Mesenchymal stem cell (in vitro differentiated cells and primary cell): ENCODE data around the gene SSU72.

Experiments used
- DNase-seq: peaks from one replicate; pipeline ENCODE4 v3.0.0-alpha.2; 2013
- H2AFZ ChIP-seq: one replicate; pipeline ENCODE4 v1.6.1; 2013; ENCODE audit warnings: low read depth, mild to moderate bottlenecking, control low read depth, inconsistent platforms, low read length, moderate library complexity
- H2AK5ac ChIP-seq: 2 replicates; pipeline ENCODE4 v1.6.1; 2013; ENCODE audit warnings: low read length, moderate library complexity, mild to moderate bottlenecking, inconsistent platforms; ENCODE audit not compliant: severe bottlenecking
- H2BK120ac ChIP-seq: one replicate; pipeline ENCODE4 v1.6.1; 2013; ENCODE audit warnings: low read depth, mild to moderate bottlenecking, inconsistent platforms, low read length, moderate library complexity
- H2BK12ac ChIP-seq, 2 experiments: one replicate each; pipeline ENCODE4 v1.6.1; 2013; ENCODE audit warnings: inconsistent platforms in 2 of 2, low read length in 2 of 2, mild to moderate bottlenecking in 2 of 2, moderate library complexity in 2 of 2, control low read depth in 1 of 2
- H2BK15ac ChIP-seq: one replicate; pipeline ENCODE4 v1.6.1; 2013; ENCODE audit warnings: mild to moderate bottlenecking, low read depth, inconsistent platforms; ENCODE audit not compliant: poor library complexity, severe bottlenecking
- H2BK5ac ChIP-seq: 2 replicates; pipeline ENCODE4 v1.6.1; 2013; ENCODE audit warnings: low read depth, mild to moderate bottlenecking, low read length, control low read depth, inconsistent platforms; ENCODE audit not compliant: poor library complexity, severe bottlenecking
- H3K14ac ChIP-seq, 2 experiments: one replicate each; pipeline ENCODE4 v1.6.1; 2013; ENCODE audit warnings: inconsistent platforms in 2 of 2, low read length in 2 of 2, control low read depth in 1 of 2, mild to moderate bottlenecking in 1 of 2, moderate library complexity in 1 of 2
- H3K18ac ChIP-seq, 2 experiments: one replicate each; pipeline ENCODE4 v1.6.1; 2013; ENCODE audit warnings: inconsistent platforms in 2 of 2, low read length in 2 of 2, control low read depth in 1 of 2, low read depth in 1 of 2, mild to moderate bottlenecking in 1 of 2
- H3K23ac ChIP-seq, 2 experiments: one replicate each; pipeline ENCODE4 v1.6.1; 2013; ENCODE audit warnings: inconsistent platforms in 2 of 2, low read length in 2 of 2, mild to moderate bottlenecking in 2 of 2, moderate library complexity in 2 of 2, control low read depth in 1 of 2
- H3K27ac ChIP-seq: 2 replicates; pipeline ENCODE4 v1.5.1; 2013; ENCODE audit warnings: mild to moderate bottlenecking, moderate library complexity, low read length, control low read depth, inconsistent platforms; ENCODE audit not compliant: poor library complexity, severe bottlenecking
- H3K27me3 ChIP-seq, 2 experiments: 2 replicates each; pipeline versions ENCODE4 v1.6.1 to v1.7.0; 2013; ENCODE audit warnings: low read length in 2 of 2, mild to moderate bottlenecking in 2 of 2, moderate library complexity in 2 of 2, control low read depth in 1 of 2, inconsistent platforms in 1 of 2; ENCODE audit not compliant: control insufficient read depth in 1 of 2, insufficient read depth in 1 of 2
- H3K36me3 ChIP-seq, 2 experiments: 2 replicates each; pipeline versions ENCODE4 v1.6.1 to v1.7.0; 2013; ENCODE audit warnings: low read length in 2 of 2, control low read depth in 1 of 2, inconsistent platforms in 1 of 2, low read depth in 1 of 2, mild to moderate bottlenecking in 1 of 2; ENCODE audit not compliant: insufficient read depth in 2 of 2, control insufficient read depth in 1 of 2
- H3K4ac ChIP-seq, 2 experiments: one replicate each; pipeline ENCODE4 v1.6.1; 2013; ENCODE audit warnings: inconsistent platforms in 2 of 2, low read length in 2 of 2, mild to moderate bottlenecking in 2 of 2, moderate library complexity in 2 of 2, control low read depth in 1 of 2, low read depth in 1 of 2
- H3K4me1 ChIP-seq: 2 replicates; pipeline ENCODE4 v1.6.1; 2013; ENCODE audit warnings: low read depth, low read length, control low read depth; ENCODE audit not compliant: control insufficient read depth, insufficient read depth
- H3K4me2 ChIP-seq: 2 replicates; pipeline ENCODE4 v1.6.1; 2013; ENCODE audit warnings: low read length, mild to moderate bottlenecking, inconsistent platforms; ENCODE audit not compliant: poor library complexity, severe bottlenecking
- H3K4me3 ChIP-seq, 2 experiments: 2 replicates each; pipeline versions ENCODE4 v1.5.1 to v1.7.0; 2013; ENCODE audit warnings: low read length in 2 of 2, mild to moderate bottlenecking in 2 of 2, control low read depth in 1 of 2, low read depth in 1 of 2; ENCODE audit not compliant: insufficient read depth in 1 of 2
- H3K79me1 ChIP-seq: replicated peaks from 2 replicates; pipeline ENCODE4 v1.6.1; 2013; ENCODE audit warnings: mild to moderate bottlenecking, control low read depth, low read length, inconsistent platforms; ENCODE audit not compliant: poor library complexity, severe bottlenecking
- H3K9ac ChIP-seq: 2 replicates; pipeline ENCODE4 v1.7.0; 2013; ENCODE audit warnings: mild to moderate bottlenecking, low read length, moderate library complexity
- H3K9me3 ChIP-seq: 2 replicates; pipeline ENCODE4 v1.7.0; 2013; ENCODE audit warnings: mild to moderate bottlenecking, low read length; ENCODE audit not compliant: control insufficient read depth
- H4K8ac ChIP-seq: one replicate; pipeline ENCODE4 v1.6.1; 2013; ENCODE audit warnings: inconsistent platforms, mild to moderate bottlenecking, low read length, moderate library complexity
- H4K91ac ChIP-seq: one replicate; pipeline ENCODE4 v1.6.1; 2013; ENCODE audit warnings: mild to moderate bottlenecking, low read length, inconsistent platforms
- WGBS: methylation state at CpG from one replicate; pipeline ENCODE4 v1.1.7; 2013; ENCODE audit warnings: mixed read lengths; 5-methylcytosine and 5-hydroxymethylcytosine counted together

The SSU72 gene

GRCh38 chr1:1551524-1552262 is 23.0 kb downstream of the SSU72 start:
- WGBS: 93% methylated on average over 33 of the region's 33 CpGs
- Histone ChIP-seq H3K18ac (no peak overlapping the region), H2BK5ac (no peak overlapping the region), H3K14ac (no peak overlapping the region), H2BK12ac (no peak overlapping the region), H4K8ac (peak overlapping the region; percentile 50), H2BK15ac (no peak overlapping the region), H3K9me3 (no peaks in the 10 kb centered on the region), H3K27ac (no peak overlapping the region), H2BK120ac (no peak overlapping the region), H3K36me3 (peaks cover 9 to 52% of the 10 kb centered on the region in 2 experiments), H3K23ac (no peak overlapping the region), H3K79me1 (peaks cover 37% of the 10 kb centered on the region), H2AFZ (no peak overlapping the region), H3K4me2 (no peak overlapping the region), H3K4me3 (no peak overlapping the region), H3K4ac (no peak overlapping the region), H3K9ac (peak overlapping the region; percentile 64), H3K4me1 (peaks cover 37% of the 10 kb centered on the region), H3K27me3 (no peaks in the 10 kb centered on the region), H4K91ac (peak overlapping the region; percentile 47), H2AK5ac (no peak overlapping the region)
- no peak for DNase-seq

GRCh38 chr1:1550591-1551432 is 23.9 kb downstream of the SSU72 start:
- Histone ChIP-seq H2AFZ (no peak overlapping the region), H3K27ac (no peak overlapping the region)

GRCh38 chr1:1550087-1550486 is 24.6 kb downstream of the SSU72 start:
- no peak for DNase-seq
- H2AK5ac ChIP-seq: no peak overlapping the region
- peak overlapping the region; percentile 64 for H3K9ac ChIP-seq
- H4K8ac ChIP-seq: no peak overlapping the region
- H2BK12ac ChIP-seq: no peak overlapping the region
- H2BK120ac ChIP-seq: no peak overlapping the region
- peaks cover 33% of the 10 kb centered on the region for H3K4me1 ChIP-seq
- H3K36me3 ChIP-seq: peaks cover 2 to 54% of the 10 kb centered on the region in 2 experiments
- H3K18ac ChIP-seq: no peak overlapping the region
- no peak overlapping the region for H2BK5ac ChIP-seq
- no peak overlapping the region for H3K4ac ChIP-seq
- no peak overlapping the region for H3K23ac ChIP-seq
- no peaks in the 10 kb centered on the region for H3K9me3 ChIP-seq
- H3K27me3 ChIP-seq: no peaks in the 10 kb centered on the region
- 97% methylated on average over 5 of the region's 7 CpGs for WGBS
- no peak overlapping the region for H2BK15ac ChIP-seq
- no peak overlapping the region for H2AFZ ChIP-seq
- H3K4me3 ChIP-seq: no peak overlapping the region
- no peak overlapping the region for H3K4me2 ChIP-seq
- H4K91ac ChIP-seq: no peak overlapping the region
- no peak overlapping the region for H3K27ac ChIP-seq
- no peak overlapping the region for H3K14ac ChIP-seq
- peaks cover 37% of the 10 kb centered on the region for H3K79me1 ChIP-seq

More at GRCh38 chr1:1550591-1551432, 23.9 kb downstream of the SSU72 start:
- no peaks in the 10 kb centered on the region for H3K9me3 ChIP-seq
- no peak overlapping the region for H3K4me2 ChIP-seq
- no peak overlapping the region for H3K18ac ChIP-seq
- no peak overlapping the region for H3K14ac ChIP-seq
- no peak overlapping the region for H2AK5ac ChIP-seq
- H2BK12ac ChIP-seq: no peak overlapping the region
- H3K4ac ChIP-seq: no peak overlapping the region
- no peak overlapping the region for H3K23ac ChIP-seq
- H3K4me1 ChIP-seq: peaks cover 35% of the 10 kb centered on the region
- no peak overlapping the region for H2BK120ac ChIP-seq
- 90% methylated on average over 8 of the region's 15 CpGs for WGBS
- peaks cover 6 to 56% of the 10 kb centered on the region in 2 experiments for H3K36me3 ChIP-seq
- H3K9ac ChIP-seq: peak overlapping the region; percentile 64
- no peak overlapping the region for H3K4me3 ChIP-seq
- no peak overlapping the region for H2BK5ac ChIP-seq
- H3K27me3 ChIP-seq: no peaks in the 10 kb centered on the region
- no peak overlapping the region for H4K91ac ChIP-seq
- peaks cover 38% of the 10 kb centered on the region for H3K79me1 ChIP-seq
- H4K8ac ChIP-seq: no peak overlapping the region
- peak; percentile 57 for DNase-seq
- H2BK15ac ChIP-seq: no peak overlapping the region

GRCh38 chr1:1548591-1548990 is 26.1 kb downstream of the SSU72 start:
- H3K27me3 ChIP-seq: no peaks in the 10 kb centered on the region
- DNase-seq: no peak
- H4K91ac ChIP-seq: no peak overlapping the region
- H3K4me1 ChIP-seq: peaks cover 24% of the 10 kb centered on the region
- H3K14ac ChIP-seq: no peak overlapping the region
- no peaks in the 10 kb centered on the region for H3K9me3 ChIP-seq
- H3K18ac ChIP-seq: no peak overlapping the region
- no peak overlapping the region for H3K27ac ChIP-seq
- H3K4ac ChIP-seq: no peak overlapping the region
- H3K4me3 ChIP-seq: no peak overlapping the region
- H2BK12ac ChIP-seq: no peak overlapping the region
- 92% methylated on average over 14 of the region's 14 CpGs for WGBS
- no peak overlapping the region for H2BK5ac ChIP-seq
- H3K9ac ChIP-seq: no peak overlapping the region
- H2AK5ac ChIP-seq: no peak overlapping the region
- H2AFZ ChIP-seq: no peak overlapping the region
- no peak overlapping the region for H3K4me2 ChIP-seq
- H4K8ac ChIP-seq: no peak overlapping the region
- H3K23ac ChIP-seq: no peak overlapping the region
- no peak overlapping the region for H2BK15ac ChIP-seq
- peaks cover 34% of the 10 kb centered on the region for H3K79me1 ChIP-seq
- H3K36me3 ChIP-seq: peaks cover 3 to 55% of the 10 kb centered on the region in 2 experiments
- no peak overlapping the region for H2BK120ac ChIP-seq
